HepG2 (cell line): Measurements from ENCODE around the gene GCN1. TPM values are rescaled to one million over a fixed set of nuclear protein-coding genes. Genes with fewer than 3 reads are reported as not detected.

Source experiments
- FOXM1 ChIP-seq: sonication (generic); formaldehyde crosslinking; IDR thresholded peaks from 2 replicates; pipeline ENCODE4 v1.5.0; 2020; ENCODE audit warnings: missing genetic modification reagents
- HHEX ChIP-seq: IDR thresholded peaks from 2 replicates; pipeline ENCODE4 v1.6.1; 2016; ENCODE audit warnings: control low read depth
- HNF4A ChIP-seq: sonication (generic); formaldehyde crosslinking; IDR thresholded peaks from 2 replicates; pipeline ENCODE4 v1.4.0; 2020; ENCODE audit warnings: missing genetic modification reagents
- HNRNPH1 ChIP-seq: fragments of 200-400 bp; formaldehyde crosslinking; optimal IDR thresholded peaks from 2 replicates; pipeline ENCODE3; 2017; ENCODE audit warnings: mild to moderate bottlenecking, low read depth, low read length
- HNRNPK ChIP-seq: fragments of 200-400 bp; formaldehyde crosslinking; IDR thresholded peaks from 2 replicates; pipeline ENCODE4 v1.6.1; 2018; ENCODE audit warnings: low read length, low read depth, moderate library complexity, mild to moderate bottlenecking; ENCODE audit not compliant: poor library complexity, severe bottlenecking
- KAT8 ChIP-seq: IDR thresholded peaks from 2 replicates; pipeline ENCODE4 v1.6.1; 2016; ENCODE audit warnings: missing genetic modification reagents, missing compliant biosample characterization
- TCF7 ChIP-seq: sonication (generic); IDR thresholded peaks from 2 replicates; pipeline ENCODE4 v1.6.1; 2016; ENCODE audit warnings: antibody characterized with exemption, low read depth
- TIGD3 ChIP-seq: sonication (generic); formaldehyde crosslinking; IDR thresholded peaks from 2 replicates; pipeline ENCODE4 v1.5.1; 2020; ENCODE audit warnings: mild to moderate bottlenecking, missing genetic modification reagents, borderline replicate concordance
- ZFY ChIP-seq: sonication (generic); formaldehyde crosslinking; IDR thresholded peaks from 2 replicates; pipeline ENCODE4 v1.4.0; 2020; ENCODE audit warnings: missing genetic modification reagents
- ZNF235 ChIP-seq: sonication (generic); formaldehyde crosslinking; IDR thresholded peaks from 2 replicates; pipeline ENCODE4 v1.8.1; 2023; ENCODE audit warnings: mild to moderate bottlenecking, missing genetic modification reagents, borderline replicate concordance
- ZNF563 ChIP-seq: sonication (generic); formaldehyde crosslinking; IDR thresholded peaks from 2 replicates; pipeline ENCODE4 v1.8.0; 2022; ENCODE audit warnings: mild to moderate bottlenecking, moderate library complexity, missing genetic modification reagents
- ZNF615 ChIP-seq: sonication (generic); formaldehyde crosslinking; IDR thresholded peaks from 2 replicates; pipeline ENCODE4 v1.5.0; 2020; ENCODE audit warnings: mild to moderate bottlenecking, missing genetic modification reagents, borderline replicate concordance
- ZNF660 ChIP-seq: sonication (generic); formaldehyde crosslinking; IDR thresholded peaks from 2 replicates; pipeline ENCODE4 v1.5.1; 2020; ENCODE audit warnings: mild to moderate bottlenecking, low read depth, missing genetic modification reagents, borderline replicate concordance
- polyA plus RNA-seq, 8 experiments: library from polyadenylated mRNA; depleted of rRNA in 3 of 8; stranded (reverse) in 7 of 8; unstranded in 1 of 8; fragments of >200 nt; fragmentation: Illumina TruSeq in 4 of 8; extraction: Trizol in 4 of 8; gene quantifications; 2 replicates each; pipeline versions ENCODE4 v1.2.1 to v1.2.3, GENCODE V29; 2011 to 2016; ENCODE audit warnings: low read depth in 4 of 8, missing spikeins in 1 of 8, mixed read lengths in 1 of 8; ENCODE audit not compliant: insufficient read depth in 1 of 8
- total RNA-seq, 5 experiments: library from RNA; depleted of rRNA; stranded (reverse); fragments of >200 nt; fragmentation: Illumina TruSeq; extraction: Trizol; gene quantifications; 2 replicates each; pipeline ENCODE4 v1.2.3, GENCODE V29; 2016; ENCODE audit warnings: low read depth in 1 of 5

The GCN1 gene
- total and polyA plus RNA-seq, 2 of the 13 experiments (the other 11 are each of a cell fraction or from before 2014, with no cell fraction given), result 58.2 to 83.0 TPM

- TF ChIP-seq HNF4A, result no peak
- TF ChIP-seq TCF7, result no peak
- TF ChIP-seq ZNF615 (CRISPR knock-in tag), result no peak
- TF ChIP-seq FOXM1 (CRISPR knock-in tag), result no peak
- no peak for TF ChIP-seq HNRNPH1
- no peak for TF ChIP-seq ZNF660 (CRISPR knock-in tag)
- no peak for TF ChIP-seq HHEX (CRISPR knock-in tag)
- TF ChIP-seq ZNF563, result no peak
- TF ChIP-seq KAT8, result no peak
- no peak for TF ChIP-seq TIGD3 (CRISPR knock-in tag)
- no peak for TF ChIP-seq ZNF235 (CRISPR knock-in tag)
- TF ChIP-seq HNRNPK, result no peak
- TF ChIP-seq ZFY (CRISPR knock-in tag), result no peak
Measured at GRCh38 chr12:120126635-120127005, 67.9 kb downstream of the GCN1 start (continued).
